ENCODE data around the gene KLK12.

KLK12 gene, protein sequence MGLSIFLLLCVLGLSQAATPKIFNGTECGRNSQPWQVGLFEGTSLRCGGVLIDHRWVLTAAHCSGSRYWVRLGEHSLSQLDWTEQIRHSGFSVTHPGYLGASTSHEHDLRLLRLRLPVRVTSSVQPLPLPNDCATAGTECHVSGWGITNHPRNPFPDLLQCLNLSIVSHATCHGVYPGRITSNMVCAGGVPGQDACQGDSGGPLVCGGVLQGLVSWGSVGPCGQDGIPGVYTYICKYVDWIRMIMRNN

DNA sequence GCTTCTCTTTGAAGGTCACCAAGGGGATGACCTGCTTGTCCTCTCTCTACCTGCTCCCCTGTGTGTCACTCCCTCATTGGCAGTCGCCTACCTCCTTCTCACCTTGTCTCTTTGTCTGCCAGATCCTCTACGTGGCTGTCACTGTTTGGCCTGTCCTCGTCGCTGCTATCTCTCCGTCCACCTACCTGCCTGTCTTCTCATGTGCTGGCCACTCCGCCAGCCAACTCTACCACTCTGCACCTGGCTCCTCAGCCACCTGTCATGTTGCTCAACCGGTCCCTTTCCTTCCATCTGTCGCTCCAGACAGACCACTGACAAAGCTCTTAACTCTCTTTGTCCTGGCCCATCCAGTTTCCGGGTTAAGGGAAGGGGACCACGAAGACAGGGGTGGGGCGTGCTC, at the start of gene KLK12:
Gene KLK12 (minus strand): TSS at position 299 of the 400 bp plus-strand sequence. CDS start 381 bp downstream, outside the sequence.
- no peak for DNase-seq

DNA sequence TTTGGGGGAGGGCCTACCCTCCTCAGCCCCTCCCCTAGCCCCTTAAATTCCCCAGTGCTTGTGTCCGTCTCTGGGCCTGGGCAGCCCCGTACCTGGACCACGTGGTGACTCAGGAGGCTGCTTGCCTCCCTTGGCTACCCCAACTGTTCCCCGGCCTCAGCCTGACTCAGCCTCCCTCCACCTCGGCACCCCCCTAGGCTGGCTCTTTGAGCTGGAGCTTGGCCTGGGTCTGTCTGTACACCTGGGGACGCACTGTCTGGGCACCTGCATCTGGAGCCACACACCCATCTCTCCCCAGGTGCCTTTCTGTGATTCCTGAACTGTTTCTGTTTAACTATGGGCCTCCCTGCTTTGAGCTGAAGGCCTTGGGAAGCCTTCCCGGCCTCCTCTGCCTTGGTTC, 49.7 kb upstream of the KLK12 start:
- no peak for DNase-seq

DNA sequence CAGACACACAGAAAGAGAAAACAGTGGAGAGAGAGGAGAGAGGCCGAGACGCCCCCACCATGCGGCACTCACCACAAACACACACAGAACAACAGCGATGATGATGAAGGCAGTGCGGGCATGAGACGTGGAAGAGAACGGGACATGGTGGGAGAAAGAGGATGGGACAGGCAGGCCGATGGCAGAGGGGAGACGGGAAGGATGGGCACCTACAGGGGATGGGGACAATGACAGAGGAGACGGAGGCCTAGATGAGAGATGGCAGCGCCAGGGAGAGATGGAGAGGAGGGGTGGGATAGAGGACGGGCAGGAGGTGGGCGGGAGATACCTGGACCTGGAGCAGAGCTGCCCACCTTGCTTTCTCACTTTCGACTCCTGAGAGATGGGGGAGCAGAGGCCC, 49.0 kb upstream of the KLK12 start:
- DNase-seq, result no peak

DNA sequence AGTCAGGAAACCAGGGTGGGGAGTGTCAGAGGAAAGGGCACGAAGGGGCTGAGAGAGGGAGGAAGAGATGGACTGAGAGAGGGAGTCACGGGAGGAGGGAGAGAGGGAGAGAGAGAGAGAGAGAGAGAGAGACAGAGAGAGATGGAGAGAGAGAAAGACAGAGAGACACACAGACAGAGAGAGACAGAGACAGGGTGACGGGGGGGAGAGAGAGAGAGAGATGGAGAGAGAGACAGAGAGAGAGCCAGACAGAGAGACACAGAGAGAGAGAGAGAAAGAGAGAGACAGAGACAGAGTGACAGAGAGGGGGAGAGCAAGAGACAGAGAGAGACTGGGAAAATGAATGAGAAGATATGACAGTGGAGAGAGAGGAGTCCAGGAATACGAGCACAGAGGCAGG, 48.4 kb upstream of the KLK12 start:
- no peak for DNase-seq

DNA sequence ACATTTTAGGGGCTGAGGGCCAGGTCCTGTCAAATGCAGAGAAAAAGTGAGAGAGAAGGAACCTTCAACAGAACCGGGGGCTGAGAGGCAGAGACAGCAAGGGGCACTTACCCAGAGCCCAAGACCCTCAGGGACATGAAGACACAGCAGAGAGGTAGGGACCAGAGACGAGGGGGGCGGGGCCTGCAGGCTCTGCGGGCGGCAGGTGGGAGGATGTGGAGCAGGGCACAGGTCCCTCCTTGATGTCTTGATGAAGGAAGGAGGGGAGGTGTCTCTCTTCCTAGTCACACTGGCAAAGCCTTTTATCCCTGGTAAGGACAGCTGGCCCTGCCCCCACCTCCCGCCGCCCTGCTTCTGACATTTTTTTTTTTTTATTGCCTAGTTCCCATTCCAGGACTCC, 47.8 kb upstream of the KLK12 start, which contains the start of gene KLK14:
Gene KLK14 (minus strand): TSS at position 277 of the 400 bp plus-strand sequence. CDS start 273 bp downstream, at position 4.
- no peak for DNase-seq

DNA sequence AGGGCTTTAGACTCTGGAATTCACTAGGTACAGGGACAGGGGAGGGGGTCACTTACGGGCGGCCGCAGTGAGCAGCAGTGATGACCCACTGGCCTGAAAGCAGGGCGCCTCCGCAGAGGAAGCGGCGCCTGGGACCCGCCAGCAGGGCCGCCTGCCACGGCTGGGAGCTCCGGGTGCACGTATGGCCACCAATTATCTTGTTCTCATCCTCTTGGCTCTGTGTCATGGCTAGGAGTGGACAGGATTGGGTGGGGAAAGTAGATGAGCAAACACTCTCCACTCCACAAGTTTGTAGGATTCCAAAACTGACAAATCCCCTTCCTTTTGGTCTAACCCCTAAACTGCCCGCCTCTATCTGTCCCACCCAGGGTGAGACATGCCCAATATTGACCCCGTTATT, 46.7 kb upstream of the KLK12 start:
- no peak for DNase-seq

DNA sequence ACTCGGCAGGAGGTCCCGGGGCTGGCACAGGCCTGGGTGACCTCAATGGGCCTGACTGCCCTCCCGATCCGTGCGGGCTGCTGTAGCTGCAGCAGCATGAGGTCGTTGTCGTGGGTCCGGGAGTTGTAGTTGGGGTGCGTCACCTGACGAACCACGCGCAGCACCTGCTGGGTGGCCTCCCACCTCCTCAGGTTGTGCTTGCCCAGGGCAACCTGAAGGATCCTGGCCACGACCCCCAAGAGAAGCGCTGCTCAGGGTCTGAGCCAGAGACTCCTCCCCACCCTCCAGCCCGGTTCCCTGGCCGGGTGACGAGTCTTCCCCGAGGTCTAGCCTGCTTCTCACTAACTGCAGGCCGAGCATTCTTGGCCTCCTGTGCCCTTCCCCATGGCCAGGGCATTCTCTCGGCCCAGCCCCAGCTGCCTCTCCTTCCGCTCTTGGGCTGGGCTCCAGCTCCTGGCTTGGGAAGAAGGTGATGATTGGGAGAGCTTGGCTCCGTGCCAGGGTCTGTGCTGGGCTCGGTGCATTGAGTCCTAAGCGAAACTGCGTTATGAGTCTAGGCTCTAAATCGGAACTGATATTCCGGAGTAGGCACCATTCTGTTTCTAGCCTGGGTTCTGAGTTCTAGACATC, 44.8 kb upstream of the KLK12 start:
- DNase-seq, result no peak

DNA sequence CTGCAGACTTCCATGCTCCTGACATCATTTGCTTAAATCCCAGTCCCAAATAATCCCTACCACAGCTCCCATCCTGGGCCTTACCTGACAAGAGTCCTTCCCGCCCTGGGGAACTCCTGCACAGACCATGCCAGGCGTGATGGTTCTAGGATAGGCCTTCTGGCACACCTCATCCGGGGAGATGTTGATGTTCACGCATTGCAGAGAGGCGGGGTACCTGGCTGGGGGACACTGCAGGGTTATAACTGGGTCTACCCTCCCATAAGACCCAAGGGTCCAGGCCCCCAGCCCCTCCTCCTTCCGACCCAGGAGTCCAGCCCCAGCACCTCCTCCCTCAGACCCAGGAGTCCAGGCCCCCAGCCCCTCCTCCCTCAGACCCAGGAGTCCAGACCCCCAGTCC, 43.9 kb upstream of the KLK12 start:
- DNase-seq, result no peak

DNA sequence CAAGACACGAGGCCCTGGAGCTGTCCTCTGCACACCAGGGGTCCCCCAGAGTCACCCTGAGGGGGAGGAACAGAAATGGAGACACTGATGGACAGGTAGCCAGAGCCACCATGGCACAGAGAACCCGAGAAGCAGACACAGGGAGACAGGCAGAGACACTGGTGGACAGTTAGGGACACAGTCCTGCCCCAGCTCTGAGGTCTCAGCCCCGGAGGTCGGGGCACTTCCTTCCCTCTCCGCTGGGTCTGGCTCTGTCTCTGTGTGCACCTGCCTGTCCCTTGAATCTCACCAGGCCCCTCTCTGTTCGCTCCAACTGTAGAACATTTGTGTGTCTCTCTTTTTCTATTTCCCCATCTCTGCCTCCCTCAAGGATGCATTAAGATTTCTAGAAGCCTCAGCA, 43.3 kb upstream of the KLK12 start:
- DNase-seq, result no peak

DNA sequence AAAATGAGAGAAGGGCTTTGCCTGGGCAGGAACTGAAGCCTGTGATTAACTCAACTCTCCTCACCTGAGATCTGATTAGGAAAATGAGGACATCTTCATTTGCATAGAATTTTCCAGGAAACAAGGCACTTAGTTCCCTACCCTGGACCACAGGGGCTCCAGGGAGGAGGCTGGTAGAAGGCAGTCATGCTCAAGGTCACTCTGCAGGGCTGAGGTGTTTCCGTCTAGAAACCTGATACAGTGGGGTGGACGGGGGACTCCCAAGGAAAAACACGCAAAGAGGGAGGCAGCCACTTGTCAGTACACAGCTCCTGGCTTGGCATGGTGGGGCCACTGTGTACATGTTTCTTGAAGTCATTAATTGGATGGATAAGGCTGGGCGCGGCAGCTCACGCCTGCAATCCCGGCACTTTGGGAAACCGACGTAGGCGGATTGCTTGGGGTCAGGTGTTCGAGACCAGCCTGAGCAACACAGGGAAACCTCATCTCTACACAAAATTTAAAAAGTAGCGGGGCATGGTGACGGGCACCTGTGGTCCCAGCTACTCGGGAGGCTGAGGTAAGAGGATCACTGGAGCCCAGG, 41.9 kb upstream of the KLK12 start:
- DNase-seq, result no peak

DNA sequence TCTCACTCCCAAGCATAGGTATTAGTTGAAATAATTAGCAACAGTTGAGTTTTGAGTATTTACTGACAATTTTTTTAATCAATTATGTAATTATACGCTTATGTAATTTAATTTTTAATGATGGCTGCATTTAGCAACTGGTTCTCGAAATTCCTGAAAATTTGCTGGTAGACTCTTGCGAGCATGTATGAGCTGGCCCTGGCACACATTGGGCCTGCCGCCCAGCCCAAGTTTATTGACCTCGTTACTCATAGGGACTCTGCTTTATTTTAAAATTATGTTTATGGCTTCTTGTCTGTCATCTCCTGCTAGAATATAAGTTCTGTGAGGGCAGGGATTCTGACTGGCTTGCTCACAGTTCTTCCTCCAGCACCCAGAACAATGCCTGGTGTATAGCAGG, 41.2 kb upstream of the KLK12 start:
- DNase-seq, result no peak

DNA sequence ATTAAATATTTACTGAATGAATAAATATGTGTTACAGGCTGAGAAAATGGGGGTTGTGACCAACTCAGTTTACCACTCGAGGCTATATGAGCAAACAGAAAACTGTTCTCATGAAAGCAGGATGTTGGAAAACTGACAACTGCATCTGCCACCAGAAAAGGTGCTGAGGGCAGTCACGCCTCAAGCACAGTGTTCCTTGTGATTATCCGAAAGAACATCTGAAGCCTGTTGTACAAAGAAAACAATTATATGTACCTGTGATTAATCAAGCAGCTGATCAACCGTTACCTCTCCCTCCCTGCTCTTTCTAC, 36.2 kb upstream of the KLK12 start:
- no peak for DNase-seq

DNA sequence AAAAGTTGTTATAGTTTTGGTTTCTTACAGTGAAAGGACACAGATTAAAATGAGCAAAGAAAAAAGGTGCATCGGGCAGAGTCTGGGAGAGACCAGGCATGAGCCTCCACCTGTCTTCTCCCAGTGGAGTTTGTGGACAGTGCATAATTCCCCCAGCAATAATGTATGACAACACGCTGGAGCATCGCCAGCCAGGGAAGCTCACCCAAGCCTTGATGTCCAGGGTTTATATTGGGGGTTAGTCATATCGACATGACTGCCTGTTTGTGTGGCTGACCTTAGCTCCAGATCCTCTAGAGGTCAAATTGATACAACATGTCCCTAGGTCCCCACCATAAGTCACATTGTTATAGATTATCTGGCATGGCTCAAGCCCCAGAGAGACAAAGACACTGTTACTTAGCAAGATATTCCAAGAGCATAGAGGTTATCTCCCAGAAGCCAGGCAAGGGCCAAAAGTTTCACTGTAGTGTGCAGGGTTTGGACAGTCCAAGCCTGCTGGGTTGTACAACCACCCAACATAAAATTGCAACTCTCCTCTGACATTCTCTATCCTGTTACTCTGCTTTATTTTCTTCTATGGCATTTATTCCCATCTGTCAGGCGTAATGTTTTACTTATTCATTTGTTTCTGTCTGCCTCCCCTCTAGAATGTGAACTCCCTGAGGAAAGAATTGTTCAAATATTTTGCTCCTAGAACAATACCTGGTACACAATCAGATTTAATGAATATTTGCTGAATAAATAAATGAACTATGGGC, 35.7 kb upstream of the KLK12 start:
- DNase-seq, result no peak

DNA sequence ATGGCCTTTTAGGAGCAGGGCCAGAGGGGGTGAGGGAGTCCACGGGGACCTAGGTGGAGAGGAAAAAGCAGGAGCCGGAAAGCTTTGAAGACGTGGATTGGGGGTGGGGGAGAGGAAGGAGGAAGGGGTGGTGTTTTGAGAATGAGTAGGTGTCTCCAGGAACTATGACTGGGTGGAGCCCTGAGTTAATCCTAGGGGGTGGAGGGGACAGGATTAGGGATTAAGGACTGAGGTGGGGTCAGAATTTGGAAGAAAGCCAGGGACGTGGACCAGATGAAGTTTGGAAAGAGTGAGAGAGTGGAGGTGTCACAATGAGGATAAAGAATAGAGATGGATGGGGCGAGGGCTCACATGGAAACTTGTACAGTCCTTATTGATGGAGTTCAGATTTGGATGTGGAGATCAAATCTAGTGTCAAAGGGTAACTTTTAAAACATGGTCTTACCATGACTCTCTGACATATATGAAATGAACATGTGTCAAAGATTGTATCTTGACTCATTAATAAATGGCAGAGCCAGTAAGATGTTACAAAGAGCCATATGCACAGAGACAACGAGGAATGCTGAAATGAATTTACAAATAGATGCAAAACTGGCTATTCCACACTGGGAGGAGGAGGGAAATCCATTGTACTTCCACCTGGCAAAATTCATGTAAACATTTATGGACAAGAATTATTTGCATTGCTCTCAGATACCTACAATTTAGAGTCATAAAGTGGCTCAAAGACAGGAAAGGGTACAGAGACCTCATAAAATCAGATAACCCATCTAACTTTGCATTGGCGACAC, 31.8 kb upstream of the KLK12 start:
- no peak for DNase-seq

DNA sequence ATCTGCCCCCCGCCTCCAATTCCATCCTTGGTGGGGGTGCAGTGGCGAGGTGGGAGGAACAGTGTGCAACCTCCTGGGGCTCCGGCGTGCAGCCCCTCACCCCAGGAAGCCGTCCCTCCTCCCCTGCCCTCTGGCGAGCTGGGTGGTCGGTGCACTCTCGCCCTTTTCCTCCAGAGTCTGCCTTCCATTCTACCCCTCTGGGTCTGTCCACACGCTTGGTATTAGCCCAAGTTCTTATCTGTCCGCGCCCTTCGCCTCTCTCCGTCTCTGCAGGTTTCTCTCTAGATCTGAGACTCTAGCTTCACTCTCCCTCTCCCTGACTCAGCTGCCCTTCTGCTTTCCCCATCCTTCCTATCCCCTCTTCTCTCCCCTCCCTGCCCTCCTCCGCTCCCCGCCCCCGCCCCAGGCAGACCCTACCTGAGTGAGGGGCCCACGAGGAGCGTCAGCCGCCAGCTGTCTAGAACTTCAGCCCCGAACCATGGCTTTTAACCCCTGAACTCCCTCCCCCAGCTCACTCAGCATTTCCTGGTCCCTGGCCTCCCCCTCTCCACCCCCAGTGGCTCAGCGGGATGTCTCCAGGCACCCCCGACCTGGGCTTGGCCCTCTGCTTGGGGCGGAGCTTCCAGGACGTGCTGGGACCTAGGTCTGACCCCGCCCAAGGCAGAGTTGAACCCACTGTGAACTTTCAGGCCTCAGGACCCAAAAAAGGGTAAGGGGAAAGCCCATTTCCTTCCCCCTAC, 30.6 kb upstream of the KLK12 start:
- DNase-seq, result no peak

DNA sequence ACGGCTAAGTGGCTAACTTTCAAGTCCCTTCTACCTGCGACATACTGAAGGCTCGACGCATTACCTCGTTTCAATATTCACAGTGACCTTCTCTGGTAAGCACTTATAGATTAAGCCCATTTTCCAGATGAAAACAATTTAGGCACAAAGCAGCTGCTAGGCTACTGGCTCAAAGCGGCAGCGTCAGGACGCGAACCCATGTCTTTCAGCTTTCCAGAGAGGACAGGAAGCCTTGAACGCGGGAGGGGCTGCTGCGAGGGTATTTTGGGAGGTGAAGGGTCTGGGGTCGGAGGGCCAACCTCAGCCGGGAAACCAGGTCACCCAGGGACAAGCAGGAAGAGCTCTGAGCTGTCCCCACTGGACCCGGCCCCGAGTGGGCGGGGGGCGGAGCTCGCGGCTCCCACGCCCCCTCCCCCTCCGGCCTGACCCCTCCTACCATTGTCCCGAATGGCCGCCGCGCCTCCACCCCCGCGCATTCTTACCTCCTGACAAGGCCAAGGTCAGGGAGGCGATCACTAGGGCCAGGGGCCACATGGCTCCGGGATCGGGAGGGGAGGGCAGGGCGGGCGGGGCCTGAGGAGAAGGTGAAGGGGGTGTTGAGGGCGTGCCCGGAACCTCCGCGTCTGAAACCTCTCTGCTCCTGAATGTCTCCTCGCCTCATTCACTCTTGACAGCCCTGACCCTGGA, 29.9 kb upstream of the KLK12 start, which contains the start of gene KLK13:
Gene KLK13 (minus strand): TSS at position 559 of the 687 bp plus-strand sequence. CDS start 25 bp downstream, at position 534.
- DNase-seq, result no peak

DNA sequence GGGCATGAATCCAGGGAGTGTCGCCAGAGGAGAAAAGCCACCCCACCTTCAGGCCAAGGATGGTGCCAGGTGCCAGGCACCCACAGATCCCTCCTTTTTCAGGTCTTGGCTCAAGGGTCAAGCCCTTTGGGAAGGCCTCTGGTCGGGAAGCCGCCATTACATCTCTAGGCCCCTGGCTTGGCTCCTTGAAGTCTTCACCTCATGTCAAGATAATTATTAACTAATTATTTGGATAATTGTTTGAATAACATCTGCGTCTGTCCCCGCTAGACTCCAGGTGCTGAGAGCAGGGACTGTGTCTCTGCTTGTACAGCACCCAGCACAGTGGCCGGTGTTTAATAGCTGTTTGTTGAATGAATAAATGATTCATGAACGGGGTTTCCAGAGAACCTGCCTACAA, 28.9 kb upstream of the KLK12 start:
- DNase-seq, result no peak

DNA sequence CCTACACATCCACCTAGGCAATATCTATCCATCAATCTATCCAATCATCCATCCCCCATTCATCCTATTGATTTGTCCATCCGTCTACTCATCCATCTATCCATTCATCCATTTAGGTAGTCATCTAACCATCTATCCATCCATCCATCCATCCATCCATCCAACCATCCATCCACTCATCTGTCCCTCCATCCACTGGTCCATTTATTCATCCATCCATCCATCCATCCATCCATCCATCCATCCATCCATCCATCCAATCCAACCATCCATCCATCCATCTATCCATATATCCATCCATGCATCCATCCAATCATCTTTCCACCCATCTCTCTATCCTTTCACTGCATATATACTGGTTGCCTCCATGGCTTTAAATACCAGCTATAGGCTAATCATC, 26.2 kb upstream of the KLK12 start:
- DNase-seq, result no peak

DNA sequence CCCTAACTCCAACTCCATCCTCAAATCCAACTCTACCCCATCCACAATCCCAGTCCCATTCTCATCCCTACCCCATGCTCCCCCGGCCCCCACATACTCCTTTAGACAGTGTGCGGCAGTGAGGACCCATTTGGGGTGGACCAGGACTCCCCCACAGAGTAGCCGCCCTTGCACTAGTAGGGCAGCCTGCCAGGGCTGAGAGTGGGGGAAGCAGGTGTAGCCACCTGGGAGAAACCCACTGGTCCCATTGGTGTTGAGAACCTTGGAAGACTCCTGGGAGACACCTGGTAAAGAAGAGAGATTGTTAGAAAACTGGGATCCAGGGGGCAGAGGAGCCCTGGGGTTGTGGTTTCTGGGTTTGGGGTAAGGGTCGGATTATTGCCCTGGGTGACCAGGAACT, 25.5 kb upstream of the KLK12 start:
- DNase-seq, result no peak

DNA sequence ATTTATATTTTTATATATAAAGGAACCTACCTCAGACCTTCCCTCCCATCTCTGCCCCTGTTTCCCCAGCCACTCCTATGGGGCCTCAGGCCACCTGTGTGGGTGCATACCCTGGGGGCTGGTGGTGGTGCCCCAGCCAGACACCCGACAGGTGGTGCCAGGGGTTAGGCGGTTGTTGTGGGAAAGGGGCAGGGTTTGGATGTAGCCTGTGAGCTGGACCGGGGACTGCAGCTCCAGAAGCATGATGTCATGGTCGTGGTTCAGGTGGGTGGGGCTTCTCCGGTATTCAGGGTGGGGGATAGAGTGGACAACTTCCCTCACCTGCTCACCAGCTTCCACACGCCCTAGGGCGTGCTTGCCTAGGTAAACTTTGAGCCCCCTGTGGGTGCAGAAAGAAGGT, 24.9 kb upstream of the KLK12 start:
- DNase-seq, result no peak

DNA sequence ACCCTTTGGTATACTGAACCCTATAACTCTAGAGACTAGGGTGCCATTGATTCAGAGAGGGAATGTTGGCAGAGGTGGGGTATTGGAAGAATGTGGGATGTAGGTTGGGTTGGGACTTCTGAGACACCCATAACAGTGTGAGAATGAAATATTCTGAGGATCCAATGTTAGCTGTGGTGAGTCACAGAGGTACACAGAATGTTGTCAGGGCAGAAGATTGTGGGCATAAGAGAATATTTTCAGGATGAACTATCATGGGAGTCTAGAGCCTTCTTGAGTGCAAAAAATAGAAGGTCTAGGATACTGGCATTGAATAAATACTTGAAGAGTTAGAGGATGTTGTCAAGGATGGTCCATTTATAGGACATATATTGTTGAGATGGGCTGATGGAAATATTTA, 21.1 kb upstream of the KLK12 start:
- no peak for DNase-seq

DNA sequence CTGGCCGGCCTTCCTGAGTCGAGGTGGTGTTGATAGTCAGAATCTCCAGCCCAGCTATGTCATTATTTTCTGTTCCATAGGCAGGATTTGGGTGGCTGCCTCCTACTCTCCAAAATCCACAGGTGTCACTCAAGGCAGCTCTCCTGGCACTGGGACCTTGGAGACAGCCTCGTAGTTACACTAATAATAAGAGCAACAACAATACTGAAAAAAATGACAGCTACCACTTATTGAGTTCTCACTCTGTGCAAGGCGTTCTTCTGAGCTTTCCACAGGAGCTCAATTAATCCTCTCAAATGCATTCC, 12.2 kb upstream of the KLK12 start:
- no peak for DNase-seq
